OCI-LY1 (cell line): ENCODE measurements around the gene NTF3.

Source experiments
- H2AFZ ChIP-seq: fragments of 200-600 bp; sonication (generic), shearing (Covaris generic); 2 replicates; pipeline ENCODE4 v1.6.0; 2014; ENCODE audit warnings: antibody characterized with exemption, mild to moderate bottlenecking, low read length
- H3F3A ChIP-seq: fragments of 200-600 bp; sonication (generic), shearing (Covaris generic); 2 replicates; pipeline ENCODE4 v1.6.0; 2014; ENCODE audit warnings: mild to moderate bottlenecking, antibody characterized with exemption, low read length, moderate library complexity; ENCODE audit not compliant: insufficient read depth
- H3K27ac ChIP-seq: fragments of 200-600 bp; sonication (generic); 2 replicates; pipeline ENCODE4 v1.5.1; 2014; ENCODE audit warnings: low read length, mixed run types, mild to moderate bottlenecking, low read depth; ENCODE audit not compliant: poor library complexity, severe bottlenecking
- H3K27me3 ChIP-seq: fragments of 200-600 bp; sonication (generic); 2 replicates; pipeline ENCODE4 v1.6.0; 2014; ENCODE audit warnings: antibody characterized with exemption, mild to moderate bottlenecking, low read length, moderate library complexity; ENCODE audit not compliant: insufficient read depth
- H3K36me3 ChIP-seq: fragments of 200-600 bp; sonication (generic); 2 replicates; pipeline ENCODE4 v1.6.1; 2014; ENCODE audit warnings: mild to moderate bottlenecking, antibody characterized with exemption, low read length, moderate library complexity, mixed read lengths; ENCODE audit not compliant: insufficient read depth
- H3K4me1 ChIP-seq: fragments of 200-600 bp; sonication (generic); 2 replicates; pipeline ENCODE4 v1.5.1; 2014; ENCODE audit warnings: mild to moderate bottlenecking, low read length, moderate library complexity; ENCODE audit not compliant: insufficient read depth, severe bottlenecking
- H3K4me2 ChIP-seq: fragments of 200-600 bp; sonication (generic), shearing (Covaris generic); 2 replicates; pipeline ENCODE4 v1.6.1; 2014; ENCODE audit warnings: low read length
- H3K4me3 ChIP-seq: fragments of 200-600 bp; sonication (generic); 2 replicates; pipeline ENCODE4 v1.5.1; 2014; ENCODE audit warnings: low read length, low read depth, mild to moderate bottlenecking, mixed read lengths; ENCODE audit not compliant: poor library complexity, severe bottlenecking
- H3K79me2 ChIP-seq: fragments of 200-600 bp; shearing (Covaris generic); 2 replicates; pipeline ENCODE4 v1.6.1; 2016; ENCODE audit warnings: mixed run types, low read length, mixed read lengths; ENCODE audit not compliant: insufficient read depth
- H3K9ac ChIP-seq: fragments of 200-600 bp; sonication (generic), shearing (Covaris generic); 2 replicates; pipeline ENCODE4 v1.6.1; 2014; ENCODE audit warnings: mild to moderate bottlenecking, low read length, mixed read lengths
- H3K9me2 ChIP-seq: fragments of 200-600 bp; sonication (generic), shearing (Covaris generic); 2 replicates; pipeline ENCODE4 v1.6.1; 2014; ENCODE audit warnings: low read depth, mild to moderate bottlenecking, low read length, mixed read lengths
- H3K9me3 ChIP-seq: fragments of 200-600 bp; shearing (Covaris generic); 2 replicates; pipeline ENCODE4 v1.6.1; 2014; ENCODE audit warnings: low read length, mixed read lengths
- H4K20me1 ChIP-seq: fragments of 200-600 bp; sonication (generic), shearing (Covaris generic); 2 replicates; pipeline ENCODE4 v1.6.0; 2016; ENCODE audit warnings: mild to moderate bottlenecking, low read length; ENCODE audit not compliant: insufficient read depth
- CTCF ChIP-seq: fragments of 200-600 bp; sonication (generic), shearing (Covaris generic); IDR thresholded peaks from 2 replicates; pipeline ENCODE4 v1.5.1; 2017; ENCODE audit warnings: mild to moderate bottlenecking, antibody characterized with exemption, low read length, moderate library complexity, mixed read lengths
- EZH2 ChIP-seq: fragments of 200-600 bp; sonication (generic), shearing (Covaris generic); IDR thresholded peaks from 2 replicates; pipeline ENCODE4 v1.8.0; 2017; ENCODE audit warnings: borderline replicate concordance, mixed run types, mild to moderate bottlenecking, antibody characterized with exemption, low read length, moderate library complexity, mixed read lengths

NTF3 gene

DNA sequence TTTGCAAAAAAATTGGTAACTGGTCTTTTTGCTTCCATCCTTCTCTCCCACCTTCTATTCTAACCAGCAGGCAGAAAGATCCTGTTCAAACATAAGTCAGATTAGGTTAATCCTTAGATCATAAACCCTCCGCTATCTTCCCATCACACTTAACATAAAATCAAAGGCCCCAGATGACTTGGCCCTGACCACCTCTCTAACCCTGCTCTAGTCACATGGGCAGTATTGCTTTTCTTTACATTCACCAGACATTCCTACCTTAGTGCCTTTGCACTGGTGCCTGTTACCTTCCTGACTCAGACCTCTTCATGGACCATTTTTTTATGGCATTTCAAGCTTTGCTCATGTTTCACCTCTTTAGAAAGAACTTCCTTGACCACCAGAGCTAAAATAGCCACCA lies 83.5 kb downstream of the NTF3 start:
- Histone ChIP-seq H3K4me1 (no peaks in the 10 kb centered on the region), H3K27ac (no peak overlapping the region), H2AFZ (no peak overlapping the region), H3K9me3 (no peaks in the 10 kb centered on the region), H3K27me3 (no peaks in the 10 kb centered on the region), H4K20me1 (no peaks in the 10 kb centered on the region), H3K4me3 (no peak overlapping the region), H3K79me2 (no peaks in the 10 kb centered on the region), H3F3A (no peaks in the 10 kb centered on the region), H3K36me3 (no peaks in the 10 kb centered on the region), H3K9me2 (no peaks in the 10 kb centered on the region), H3K4me2 (no peak overlapping the region), H3K9ac (no peak overlapping the region)
- TF ChIP-seq EZH2 (no peak), CTCF (no peak)

GRCh38 chr12:5516371-5517241 lies 84.7 kb downstream of the NTF3 start:
- no peaks in the 10 kb centered on the region for H3K79me2 ChIP-seq
- TF ChIP-seq EZH2: no peak
- TF ChIP-seq CTCF: no peak
- H3K4me2 ChIP-seq: no peak overlapping the region
- no peaks in the 10 kb centered on the region for H4K20me1 ChIP-seq
- H3K36me3 ChIP-seq: no peaks in the 10 kb centered on the region
- no peaks in the 10 kb centered on the region for H3K27me3 ChIP-seq
- H3K9me3 ChIP-seq: no peaks in the 10 kb centered on the region
- H3K4me1 ChIP-seq: no peaks in the 10 kb centered on the region
- no peaks in the 10 kb centered on the region for H3F3A ChIP-seq
- H2AFZ ChIP-seq: no peak overlapping the region
- no peak overlapping the region for H3K9ac ChIP-seq
- no peak overlapping the region for H3K4me3 ChIP-seq
- no peaks in the 10 kb centered on the region for H3K9me2 ChIP-seq
- H3K27ac ChIP-seq: no peak overlapping the region

- H3K4me3 ChIP-seq: no peak overlapping the region
- no peaks in the 10 kb centered on the region for H3K27me3 ChIP-seq
- no peak overlapping the region for H3K9ac ChIP-seq
- H2AFZ ChIP-seq: no peak overlapping the region
- no peak overlapping the region for H3K4me2 ChIP-seq
- H3F3A ChIP-seq: no peaks in the 10 kb centered on the region
- no peak for TF ChIP-seq CTCF
- TF ChIP-seq EZH2: no peak
- no peak overlapping the region for H3K27ac ChIP-seq
- no peaks in the 10 kb centered on the region for H4K20me1 ChIP-seq
- no peaks in the 10 kb centered on the region for H3K79me2 ChIP-seq
- H3K4me1 ChIP-seq: no peaks in the 10 kb centered on the region
- no peaks in the 10 kb centered on the region for H3K9me3 ChIP-seq
- no peaks in the 10 kb centered on the region for H3K9me2 ChIP-seq
- H3K36me3 ChIP-seq: no peaks in the 10 kb centered on the region
Measured at GRCh38 chr12:5518584-5519365, 86.9 kb downstream of the NTF3 start.
